GM12878 (cell line): ENCODE results near the gene WDTC1.

ENCODE experiments used
- CBX3 ChIP-seq: fragments of 200-600 bp; sonication (generic); IDR thresholded peaks from 2 replicates; pipeline ENCODE4 v1.6.1; 2016; ENCODE audit warnings: low read depth, borderline replicate concordance
- EP300 ChIP-seq, 2 experiments: fragments of 150-350 bp in 1 of 2; IDR thresholded peaks; 2 replicates each; pipeline ENCODE4 v1.6.1; 2011 to 2012; ENCODE audit warnings: low read depth in 2 of 2, low read length in 2 of 2, borderline replicate concordance in 1 of 2, improper control_type of control experiment in 1 of 2, inconsistent platforms in 1 of 2; ENCODE audit not compliant: control insufficient read depth in 1 of 2
- FOXM1 ChIP-seq: IDR thresholded peaks from 2 replicates; pipeline ENCODE4 v1.6.1; 2012; ENCODE audit warnings: low read depth, mild to moderate bottlenecking, inconsistent platforms, low read length, moderate library complexity
- TF ChIP-seq, protein P1 (sequence below), 3 experiments: IDR thresholded peaks in 2 of 3; conservative IDR thresholded peaks in 1 of 3; 2 replicates each; pipeline ENCODE4 v1.5.1; 2011; ENCODE audit warnings: low read depth in 3 of 3, low read length in 3 of 3, mild to moderate bottlenecking in 3 of 3, control low read depth in 2 of 3, moderate library complexity in 2 of 3, inconsistent platforms in 1 of 3, mixed read lengths in 1 of 3; ENCODE audit not compliant: control insufficient read depth in 2 of 3, insufficient read depth in 1 of 3; ENCODE audit errors: extremely low read depth in 1 of 3

DNA sequence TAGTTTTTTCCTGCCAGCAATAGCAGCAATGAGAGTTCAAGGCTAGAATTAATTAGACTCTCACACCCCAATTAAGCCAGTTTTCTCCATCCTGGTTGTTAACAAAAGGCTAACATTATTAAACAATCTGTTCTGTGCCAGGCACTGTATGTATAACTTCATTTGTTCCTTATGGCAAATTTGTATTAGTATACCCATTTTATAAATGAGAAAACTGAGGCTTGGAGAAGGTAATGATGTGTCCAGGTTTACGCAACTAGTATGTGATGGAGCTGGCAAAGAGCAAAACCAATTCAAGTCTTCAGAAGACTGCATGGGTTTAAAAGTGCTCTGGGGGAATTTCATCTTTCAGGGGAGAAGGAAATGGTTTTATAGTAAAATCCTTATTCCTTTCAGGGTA is 41.2 kb upstream of the WDTC1 start:
- TF ChIP-seq, protein P1, sequence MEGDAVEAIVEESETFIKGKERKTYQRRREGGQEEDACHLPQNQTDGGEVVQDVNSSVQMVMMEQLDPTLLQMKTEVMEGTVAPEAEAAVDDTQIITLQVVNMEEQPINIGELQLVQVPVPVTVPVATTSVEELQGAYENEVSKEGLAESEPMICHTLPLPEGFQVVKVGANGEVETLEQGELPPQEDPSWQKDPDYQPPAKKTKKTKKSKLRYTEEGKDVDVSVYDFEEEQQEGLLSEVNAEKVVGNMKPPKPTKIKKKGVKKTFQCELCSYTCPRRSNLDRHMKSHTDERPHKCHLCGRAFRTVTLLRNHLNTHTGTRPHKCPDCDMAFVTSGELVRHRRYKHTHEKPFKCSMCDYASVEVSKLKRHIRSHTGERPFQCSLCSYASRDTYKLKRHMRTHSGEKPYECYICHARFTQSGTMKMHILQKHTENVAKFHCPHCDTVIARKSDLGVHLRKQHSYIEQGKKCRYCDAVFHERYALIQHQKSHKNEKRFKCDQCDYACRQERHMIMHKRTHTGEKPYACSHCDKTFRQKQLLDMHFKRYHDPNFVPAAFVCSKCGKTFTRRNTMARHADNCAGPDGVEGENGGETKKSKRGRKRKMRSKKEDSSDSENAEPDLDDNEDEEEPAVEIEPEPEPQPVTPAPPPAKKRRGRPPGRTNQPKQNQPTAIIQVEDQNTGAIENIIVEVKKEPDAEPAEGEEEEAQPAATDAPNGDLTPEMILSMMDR (IDR thresholded peaks at IDR 0.05 in 2 of 3, conservative IDR thresholded peaks at IDR 0.05 in 1 of 3; ENCODE audit: control insufficient read depth in 2 of 3, extremely low read depth in 1 of 3, insufficient read depth in 1 of 3, low read depth in 3 of 3, low read length in 3 of 3), result no peak
- no peak for TF ChIP-seq EP300 (IDR thresholded peaks at IDR 0.05; ENCODE audit: borderline replicate concordance in 1 of 2, control insufficient read depth in 1 of 2, low read depth in 2 of 2, low read length in 2 of 2)
- TF ChIP-seq CBX3, result no peak
- TF ChIP-seq FOXM1, result no peak
